Activated gamma-delta T cell treated with anti-CD3 and anti-CD28 coated beads, Interleukin-2, amount 50 U/mL, for 16 hours (primary cell): Measurements from ENCODE around the gene CNGA4.
"Not testable (repeated sequence)": the region's sequence is repeated elsewhere in the genome, so short reads cannot be mapped to it uniquely, and the experiment has no call there.

Experiments used
- DNase-seq: peaks from one replicate; pipeline ENCODE4 v3.0.0-alpha.2; 2020; ENCODE audit warnings: low read depth

CNGA4 gene

GRCh38 chr11:6225024-6225423, 13.9 kb upstream of the CNGA4 start:
- DNase-seq, result no peak

- DNase-seq, result no peak
Measured at GRCh38 chr11:6225896-6226295, 13.0 kb upstream of the CNGA4 start.

DNA sequence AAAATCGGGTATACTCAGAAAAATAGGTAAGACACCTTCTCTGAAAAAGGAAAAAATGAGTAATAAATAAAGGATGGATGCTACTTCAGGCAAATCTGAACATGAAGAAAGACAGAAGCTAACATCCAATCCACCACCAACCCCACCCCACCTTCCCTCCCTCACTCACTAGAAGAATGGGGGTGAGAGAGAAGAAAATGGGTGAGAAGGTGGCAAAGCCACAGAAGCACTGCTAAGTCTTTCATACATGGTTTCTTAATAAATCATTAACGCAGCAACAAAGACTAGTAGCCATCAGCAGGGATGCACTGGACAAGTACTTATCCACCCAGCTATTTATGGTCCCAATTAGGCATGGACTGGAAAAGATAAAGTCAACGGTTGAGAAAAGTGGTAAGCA, 10.4 kb upstream of the CNGA4 start:
- DNase-seq, result no peak

GRCh38 chr11:6229911-6230310, 9.0 kb upstream of the CNGA4 start:
- no peak for DNase-seq

DNA sequence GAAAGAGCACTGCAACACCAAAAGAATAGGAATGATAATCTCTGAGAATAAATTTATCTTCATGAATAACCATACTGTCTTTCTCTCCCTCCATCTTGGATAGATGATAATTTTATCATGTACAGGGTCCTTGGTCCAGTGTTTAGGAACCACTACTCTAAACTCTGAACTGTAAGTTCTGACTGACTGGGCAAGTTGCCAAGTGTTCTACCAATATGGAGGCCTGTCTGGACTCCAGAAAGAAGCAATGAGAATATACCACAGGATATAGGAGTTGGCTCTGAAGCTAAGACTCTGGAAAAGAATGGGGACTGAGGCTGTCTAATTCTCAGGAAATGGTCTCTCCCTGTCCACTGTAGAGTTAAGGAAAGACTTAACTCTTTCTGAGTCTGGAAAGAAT, 6.0 kb upstream of the CNGA4 start:
- DNase-seq, result no peak

GRCh38 chr11:6233984-6234386, 4.9 kb upstream of the CNGA4 start:
- DNase-seq, result no peak

- DNase-seq, result peak; percentile 99
Measured at GRCh38 chr11:6234387-6235107, 4.3 kb upstream of the CNGA4 start, which contains the start of gene FHIP1B. FHIP1B (minus strand) TSS chr11:6234636; CDS start chr11:6224516, 10,120 bp downstream.

DNA sequence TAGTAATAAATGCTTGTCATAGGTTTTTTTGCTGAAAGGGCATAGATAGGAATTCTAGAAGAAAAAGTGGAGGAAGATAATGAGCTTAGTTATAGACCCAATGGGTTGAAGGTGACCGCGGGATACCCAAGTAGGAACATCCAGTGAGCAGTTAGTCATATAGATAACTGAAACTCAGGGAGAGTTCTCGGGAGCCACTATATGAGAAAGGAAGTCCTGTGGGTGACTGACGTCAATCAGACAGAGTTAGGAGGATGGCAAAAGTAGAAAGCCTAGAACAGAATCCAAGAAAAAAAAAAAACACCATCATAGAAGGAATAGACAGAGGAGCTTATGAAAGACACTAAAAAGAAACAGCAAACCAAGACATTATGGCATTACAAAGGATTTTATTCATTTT, 1.6 kb upstream of the CNGA4 start:
- no peak for DNase-seq

GRCh38 chr11:6237761-6238302, 1.1 kb upstream of the CNGA4 start:
- DNase-seq, result no peak

DNA sequence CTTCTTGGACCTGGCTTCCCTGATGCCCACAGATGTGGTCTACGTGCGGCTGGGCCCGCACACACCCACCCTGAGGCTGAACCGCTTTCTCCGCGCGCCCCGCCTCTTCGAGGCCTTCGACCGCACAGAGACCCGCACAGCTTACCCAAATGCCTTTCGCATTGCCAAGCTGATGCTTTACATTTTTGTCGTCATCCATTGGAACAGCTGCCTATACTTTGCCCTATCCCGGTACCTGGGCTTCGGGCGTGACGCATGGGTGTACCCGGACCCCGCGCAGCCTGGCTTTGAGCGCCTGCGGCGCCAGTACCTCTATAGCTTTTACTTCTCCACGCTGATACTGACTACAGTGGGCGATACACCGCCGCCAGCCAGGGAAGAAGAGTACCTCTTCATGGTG, 1.2 kb downstream of the CNGA4 start:
- DNase-seq, result no peak

DNA sequence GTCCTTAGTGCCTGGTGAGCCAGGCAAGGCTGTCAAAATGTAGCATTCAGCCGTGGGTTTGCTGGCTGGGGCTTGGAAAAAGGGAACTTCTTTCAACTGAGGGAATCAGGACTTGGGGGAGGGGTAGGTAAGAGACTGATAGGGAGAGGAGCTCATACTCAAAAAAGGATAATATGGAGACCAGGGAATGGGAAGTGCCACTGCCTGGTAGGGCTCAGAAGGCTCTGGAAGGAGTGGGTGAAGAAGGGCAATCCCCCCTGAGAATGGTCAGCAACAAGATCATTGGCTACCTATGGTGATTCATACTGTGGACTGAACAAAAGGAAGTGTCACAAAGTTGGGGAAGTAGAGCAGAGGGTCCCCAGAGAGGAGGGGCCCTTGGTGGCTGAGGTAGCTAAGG, 1.9 kb downstream of the CNGA4 start:
- no peak for DNase-seq

- DNase-seq, result no peak
Measured at GRCh38 chr11:6241316-6241715, 2.4 kb downstream of the CNGA4 start.

GRCh38 chr11:6245536-6245935, 6.6 kb downstream of the CNGA4 start:
- DNase-seq, result no peak

DNA sequence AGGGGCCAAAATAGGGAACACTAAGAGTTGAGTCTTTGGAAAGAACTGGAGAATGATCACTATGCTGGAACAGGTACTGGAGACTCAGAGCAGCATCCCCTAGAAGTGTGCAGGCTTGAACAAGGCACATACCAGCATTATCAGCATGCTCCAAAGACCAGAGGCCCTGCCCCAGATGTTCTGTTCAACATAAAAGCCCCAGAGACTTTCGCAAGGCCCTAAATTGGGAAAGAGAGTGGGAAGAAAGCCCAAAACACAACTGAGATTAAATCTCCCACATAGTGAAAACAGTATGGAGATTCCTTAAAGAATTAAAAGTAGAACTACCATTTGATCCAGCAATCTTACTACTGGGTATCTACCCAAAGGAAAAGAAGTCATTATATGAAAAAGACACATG, 9.4 kb downstream of the CNGA4 start:
- DNase-seq, result no peak

- not testable (repeated sequence) for DNase-seq
Measured at GRCh38 chr11:6248897-6249296, 10.0 kb downstream of the CNGA4 start.

DNA sequence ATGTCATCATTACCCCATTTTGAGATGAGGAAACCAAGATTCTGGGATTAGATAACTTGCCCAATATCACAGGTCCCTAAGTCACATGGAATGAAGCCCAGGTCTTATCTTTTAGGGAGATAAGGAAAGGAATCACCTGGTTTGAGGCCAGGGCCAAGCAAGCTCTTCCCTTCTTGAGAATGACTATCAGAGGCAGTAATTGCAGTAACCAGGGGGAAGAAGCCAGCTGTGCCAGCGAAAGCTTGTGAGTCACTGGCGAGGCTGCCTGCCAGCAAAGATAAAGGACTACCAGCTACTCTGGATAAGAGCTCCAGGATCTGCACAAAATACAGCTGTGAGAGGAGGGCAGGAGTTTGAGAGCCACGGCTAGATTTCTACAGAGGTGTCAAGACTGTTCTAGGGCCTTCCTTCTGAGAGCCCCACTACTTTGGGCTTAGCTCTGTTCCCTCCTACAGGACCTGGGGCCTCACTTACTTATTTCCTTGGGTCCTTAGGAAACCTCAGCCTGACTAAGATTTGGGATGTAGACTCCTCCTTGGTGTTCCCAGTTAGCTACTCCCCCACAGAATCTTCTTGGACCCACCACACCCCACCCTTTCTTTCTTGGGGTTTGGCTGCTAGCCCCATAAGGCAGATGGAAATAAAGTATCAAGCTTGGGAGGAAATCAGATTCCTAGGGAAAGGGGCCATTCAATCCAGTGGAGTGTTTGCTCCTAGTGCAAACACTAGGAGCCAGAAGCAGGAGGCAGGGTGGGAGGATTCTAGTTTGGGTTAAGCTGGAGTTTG, 11.1 kb downstream of the CNGA4 start:
- DNase-seq, result no peak

- no peak for DNase-seq
Measured at GRCh38 chr11:6251120-6251733, 12.3 kb downstream of the CNGA4 start.

DNA sequence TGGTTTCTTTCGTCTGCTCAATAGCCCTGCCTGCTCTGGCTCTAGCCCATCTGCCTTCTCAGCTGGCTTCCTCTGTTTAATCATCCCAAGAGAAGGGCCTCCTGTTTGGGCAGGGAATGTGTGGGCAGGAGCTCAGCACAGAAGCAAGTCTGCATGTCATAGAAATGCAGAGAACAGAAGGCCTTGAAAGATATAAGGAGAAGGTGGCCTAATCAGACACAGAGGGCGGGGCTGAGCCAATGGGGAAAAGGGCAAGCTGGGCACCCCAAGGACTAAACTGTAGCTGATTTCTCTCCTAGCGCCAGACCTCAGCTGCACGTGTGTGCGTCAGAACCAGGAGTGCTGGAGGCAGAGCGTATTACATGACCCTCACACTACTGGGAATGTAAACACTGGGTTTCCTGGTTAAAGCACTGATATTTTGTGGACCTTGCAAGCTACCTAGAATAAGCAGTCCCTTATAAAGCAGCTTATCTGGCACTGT, 13.1 kb downstream of the CNGA4 start:
- DNase-seq, result no peak

DNA sequence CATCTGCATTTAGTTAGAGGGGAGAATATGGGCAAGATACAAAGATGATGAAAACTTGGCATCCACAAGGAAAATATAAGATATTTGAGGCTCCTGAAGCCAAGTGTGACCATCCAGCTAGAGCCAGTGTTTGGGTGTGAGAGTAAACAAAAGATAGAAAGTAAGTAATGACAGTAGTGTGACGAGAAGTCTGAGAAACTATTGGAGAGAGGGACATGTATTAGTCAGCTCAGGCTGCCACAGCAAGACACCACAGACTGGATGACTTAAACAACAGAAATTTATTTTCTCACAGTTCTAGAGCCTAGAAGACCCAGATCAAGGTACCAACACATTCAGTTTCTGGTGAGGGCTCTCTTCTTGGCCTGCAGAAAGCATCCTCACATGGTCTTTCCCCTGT, 14.3 kb downstream of the CNGA4 start:
- DNase-seq, result no peak

DNA sequence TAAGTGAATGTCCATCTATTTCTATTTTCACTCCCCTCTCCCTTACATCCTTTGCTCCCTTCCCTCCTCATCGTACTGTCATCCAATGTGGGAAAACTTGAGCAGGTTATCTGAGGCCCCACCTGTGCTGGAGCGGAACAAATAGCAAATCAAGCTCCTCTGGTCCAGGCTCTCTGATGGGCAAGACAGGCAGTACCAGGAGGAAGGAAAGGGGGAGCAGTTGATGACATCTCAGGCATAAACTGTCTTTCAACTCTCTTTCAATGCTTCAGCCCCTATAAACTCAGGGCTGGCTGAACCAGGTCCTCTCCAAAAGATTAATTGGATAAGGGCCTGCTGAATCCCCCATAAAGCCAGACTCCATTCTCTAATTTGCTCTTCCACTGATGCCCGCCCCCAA, 19.3 kb downstream of the CNGA4 start:
- DNase-seq, result no peak

GRCh38 chr11:6258571-6259081, 19.7 kb downstream of the CNGA4 start:
- DNase-seq, result no peak

- no peak for DNase-seq
Measured at GRCh38 chr11:6260207-6260726, 21.4 kb downstream of the CNGA4 start.
